ENCODE data around the gene LPCAT2.
A peak's percentile ranks its signal among the peaks of the same experiment; 100 is the strongest.

Gene LPCAT2

DNA sequence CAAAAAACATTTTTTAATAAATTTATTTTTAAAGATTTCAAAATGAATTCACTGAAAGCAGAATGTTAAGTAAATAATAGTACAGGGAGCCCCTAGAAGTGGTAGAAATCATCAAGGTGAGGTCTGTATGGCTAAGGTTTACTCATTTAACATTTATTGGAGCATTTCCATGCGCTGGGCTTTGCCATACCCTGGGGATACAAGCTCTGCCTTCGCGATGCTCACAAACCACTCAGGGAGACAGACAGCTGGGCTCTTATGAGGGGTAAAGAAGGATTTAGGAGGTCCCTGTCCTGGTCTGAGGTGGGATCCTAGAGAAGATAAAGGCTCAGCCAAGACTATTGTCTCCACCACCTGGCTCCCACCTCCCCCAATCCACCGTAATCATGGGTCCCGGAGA is 11.3 kb upstream of the LPCAT2 start:
- no peak for DNase-seq (ENCODE audit: low read depth)
- no peak overlapping the region for H3K4me3 ChIP-seq (ENCODE audit: low read length)
- TF ChIP-seq CTCF (IDR thresholded peaks at IDR 0.05; ENCODE audit: insufficient read depth, low read depth, low read length, missing control alignments) = no peak

DNA sequence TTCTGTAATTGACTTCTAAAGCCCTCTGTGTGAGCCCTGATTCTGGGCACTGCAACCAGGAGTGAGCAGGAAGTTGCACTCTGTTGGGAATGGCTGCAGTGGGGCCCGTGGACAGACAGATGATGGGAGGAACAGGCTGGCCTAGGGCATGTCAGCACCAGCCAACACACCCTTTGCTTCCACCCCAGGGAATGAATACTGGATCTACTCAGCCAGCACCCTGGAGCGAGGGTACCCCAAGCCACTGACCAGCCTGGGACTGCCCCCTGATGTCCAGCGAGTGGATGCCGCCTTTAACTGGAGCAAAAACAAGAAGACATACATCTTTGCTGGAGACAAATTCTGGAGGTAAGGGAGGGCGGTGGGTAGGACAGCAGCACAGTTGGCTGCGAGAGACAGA is 10.8 kb upstream of the LPCAT2 start:
- TF ChIP-seq CTCF (IDR thresholded peaks at IDR 0.05; ENCODE audit: insufficient read depth, low read depth, low read length, missing control alignments) = no peak
- DNase-seq (ENCODE audit: low read depth) = no peak
- H3K4me3 ChIP-seq (ENCODE audit: low read length) = no peak overlapping the region

- DNase-seq (ENCODE audit: low read depth) = no peak
- no peak overlapping the region for H3K4me3 ChIP-seq (ENCODE audit: low read length)
- TF ChIP-seq CTCF (IDR thresholded peaks at IDR 0.05; ENCODE audit: insufficient read depth, low read depth, low read length, missing control alignments) = no peak
Observed at GRCh38 chr16:55499281-55499680, 9.6 kb upstream of the LPCAT2 start.

- no peak for TF ChIP-seq CTCF (IDR thresholded peaks at IDR 0.05; ENCODE audit: insufficient read depth, low read depth, low read length, missing control alignments)
- peak; percentile 92 for DNase-seq (ENCODE audit: low read depth)
- H3K4me3 ChIP-seq (ENCODE audit: low read length) = no peak overlapping the region
Observed at GRCh38 chr16:55499951-55500529, 8.8 kb upstream of the LPCAT2 start.

- TF ChIP-seq CTCF (IDR thresholded peaks at IDR 0.05; ENCODE audit: insufficient read depth, low read depth, low read length, missing control alignments) = no peak
- H3K4me3 ChIP-seq (ENCODE audit: low read length) = no peak overlapping the region
- DNase-seq (ENCODE audit: low read depth) = no peak
Observed at GRCh38 chr16:55500530-55501011, 8.3 kb upstream of the LPCAT2 start.

- DNase-seq (ENCODE audit: low read depth) = peak; percentile 37
- TF ChIP-seq CTCF (IDR thresholded peaks at IDR 0.05; ENCODE audit: insufficient read depth, low read depth, low read length, missing control alignments) = no peak
- no peak overlapping the region for H3K4me3 ChIP-seq (ENCODE audit: low read length)
Observed at GRCh38 chr16:55501549-55502322, 7.1 kb upstream of the LPCAT2 start.
